Measurements from ENCODE around the gene TANGO2. TPM values are rescaled to one million over a fixed set of nuclear protein-coding genes. Genes with fewer than 3 reads are reported as not detected.

Gene TANGO2
- total RNA-seq, 1 experiment from 2014 or later, result 13.9 TPM

DNA sequence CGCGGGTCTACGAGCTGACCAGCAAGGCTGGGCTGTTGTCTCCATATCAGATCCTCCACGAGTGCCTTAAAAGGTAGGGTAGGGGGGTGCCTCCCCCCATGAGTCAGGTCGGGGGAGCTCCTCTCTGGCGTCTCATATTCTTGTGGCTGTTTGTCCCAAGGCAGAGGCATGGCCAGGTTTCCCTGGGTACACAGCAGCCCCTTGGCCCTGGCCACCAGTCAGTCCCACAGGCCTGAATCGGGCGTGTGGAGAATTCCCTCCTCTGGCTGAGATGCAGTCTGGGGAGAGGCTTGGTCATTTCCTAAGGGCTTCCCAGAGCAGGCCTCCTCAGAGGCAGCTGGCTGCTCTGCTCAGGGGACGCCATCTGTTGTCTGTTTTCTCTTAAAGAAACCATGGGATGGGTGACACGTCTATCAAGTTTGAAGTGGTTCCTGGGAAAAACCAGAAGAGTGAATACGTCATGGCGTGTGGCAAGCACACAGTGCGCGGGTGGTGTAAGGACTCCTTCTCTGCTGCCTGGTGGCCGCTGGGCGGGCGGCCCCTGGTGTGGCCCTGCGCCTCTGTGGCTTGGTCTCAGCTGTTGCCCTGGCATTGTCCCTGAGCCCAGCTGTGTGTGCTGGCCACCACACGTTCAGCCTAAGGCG lies 85.4 kb downstream of the TANGO2 start:
- ChIA-PET CTCF (interaction anchor here (0.6 kb wide), 2 partner anchors 317 to 1546 kb away, joined by 3 read pairs; no protein-coding TSS in a partner anchor), POLR2A (no interaction called here)
- TF ChIP-seq CTCF (IDR thresholded peaks at IDR 0.05; ENCODE audit: unreplicated experiment), result no peak
- H3K9me3 Mint-ChIP-seq (ENCODE audit: unreplicated experiment), result no peaks in the 10 kb centered on the region
- no peaks in the 10 kb centered on the region for H3K27me3 Mint-ChIP-seq (ENCODE audit: insufficient read depth, unreplicated experiment)
- H3K4me3 Mint-ChIP-seq (ENCODE audit: unreplicated experiment), result no peak overlapping the region
- intact Hi-C loops (cut with micrococcal nuclease), result no loop called here
- DNase-seq (ENCODE audit: unreplicated experiment), result no peak
- H3K4me1 Mint-ChIP-seq (ENCODE audit: insufficient read depth, unreplicated experiment), result no peaks in the 10 kb centered on the region
- BruUV-seq (replicated peaks), result no TSS peak
- peaks cover 83% of the 10 kb centered on the region for H3K36me3 Mint-ChIP-seq (ENCODE audit: insufficient read depth, unreplicated experiment)
- no peak overlapping the region for H3K27ac Mint-ChIP-seq (ENCODE audit: low read depth, unreplicated experiment)

DNA sequence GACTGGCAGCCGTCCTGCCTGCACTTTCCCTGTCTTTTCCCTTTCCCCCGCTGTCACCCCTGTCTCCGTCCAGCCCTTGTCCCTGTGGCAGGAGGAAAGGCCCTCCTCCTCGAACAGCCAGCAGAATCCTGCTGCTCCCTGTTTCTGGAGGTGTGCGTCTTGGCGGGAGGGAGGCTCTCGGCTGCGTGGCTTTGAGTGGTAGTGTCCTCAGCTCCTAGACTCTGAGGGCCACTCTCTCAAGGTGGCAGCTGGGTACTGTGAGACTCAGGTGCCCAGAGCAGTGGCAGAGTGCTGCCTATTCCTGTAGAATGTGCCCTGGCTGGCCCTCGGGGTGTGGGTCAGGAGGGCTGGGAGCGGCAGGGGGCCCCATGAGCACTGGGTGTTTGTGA lies 85.9 kb downstream of the TANGO2 start:
- no TSS peak for BruUV-seq (replicated peaks)
- Mint-ChIP-seq H3K36me3 (ENCODE audit: insufficient read depth, unreplicated experiment) (peaks cover 82% of the 10 kb centered on the region), H3K9me3 (ENCODE audit: unreplicated experiment) (no peaks in the 10 kb centered on the region), H3K4me1 (ENCODE audit: insufficient read depth, unreplicated experiment) (no peaks in the 10 kb centered on the region), H3K4me3 (ENCODE audit: unreplicated experiment) (no peak overlapping the region), H3K27me3 (ENCODE audit: insufficient read depth, unreplicated experiment) (no peaks in the 10 kb centered on the region), H3K27ac (ENCODE audit: low read depth, unreplicated experiment) (no peak overlapping the region)
- ChIA-PET POLR2A (no interaction called here), CTCF (interaction anchor here (0.6 to 0.9 kb wide), 2 partner anchors 19 to 1545 kb away, joined by 3 to 4 read pairs; no protein-coding TSS in a partner anchor)
- intact Hi-C loops (cut with micrococcal nuclease), result no loop called here
- DNase-seq (ENCODE audit: unreplicated experiment), result no peak
- no peak for TF ChIP-seq CTCF (IDR thresholded peaks at IDR 0.05; ENCODE audit: unreplicated experiment)

- TF ChIP-seq CTCF (IDR thresholded peaks at IDR 0.05; ENCODE audit: unreplicated experiment), result no peak
- Mint-ChIP-seq H3K4me1 (ENCODE audit: insufficient read depth, unreplicated experiment) (no peaks in the 10 kb centered on the region), H3K36me3 (ENCODE audit: insufficient read depth, unreplicated experiment) (peaks cover 86% of the 10 kb centered on the region), H3K27ac (ENCODE audit: low read depth, unreplicated experiment) (no peak overlapping the region), H3K27me3 (ENCODE audit: insufficient read depth, unreplicated experiment) (no peaks in the 10 kb centered on the region), H3K4me3 (ENCODE audit: unreplicated experiment) (no peak overlapping the region), H3K9me3 (ENCODE audit: unreplicated experiment) (no peaks in the 10 kb centered on the region)
- intact Hi-C loops (cut with micrococcal nuclease), result no loop called here
- CTCF ChIA-PET, result interaction anchor here (0.5 to 1.3 kb wide), 3 partner anchors 10 to 20 kb away, joined by 3 to 5 read pairs (median 4); partner anchors contain the start of gene TRMT2A
- BruUV-seq (replicated peaks), result no TSS peak
- DNase-seq (ENCODE audit: unreplicated experiment), result no peak
- POLR2A ChIA-PET, result no interaction called here
These were observed 86.6 kb downstream of the TANGO2 start for GRCh38 chr22:20107471-20107901.

GRCh38 chr22:20107951-20108756 lies 87.2 kb downstream of the TANGO2 start:
- no peak for TF ChIP-seq CTCF (IDR thresholded peaks at IDR 0.05; ENCODE audit: unreplicated experiment)
- DNase-seq (ENCODE audit: unreplicated experiment), result no peak
- ChIA-PET POLR2A (interaction anchor here (0.5 to 1.4 kb wide), 2 partner anchors 9 to 12 kb away, joined by 3 to 5 read pairs; partner anchors contain the start of gene TRMT2A), CTCF (interaction anchor here (0.5 to 1.3 kb wide), 5 partner anchors 9 to 161 kb away, joined by 3 to 5 read pairs (median 4); partner anchors contain the start of gene TRMT2A)
- H3K27ac Mint-ChIP-seq (ENCODE audit: low read depth, unreplicated experiment), result no peak overlapping the region
- no TSS peak for BruUV-seq (replicated peaks)
- H3K4me3 Mint-ChIP-seq (ENCODE audit: unreplicated experiment), result no peak overlapping the region
- no peaks in the 10 kb centered on the region for H3K9me3 Mint-ChIP-seq (ENCODE audit: unreplicated experiment)
- intact Hi-C loops (cut with micrococcal nuclease), result no loop called here
- no peaks in the 10 kb centered on the region for H3K27me3 Mint-ChIP-seq (ENCODE audit: insufficient read depth, unreplicated experiment)
- H3K4me1 Mint-ChIP-seq (ENCODE audit: insufficient read depth, unreplicated experiment), result no peaks in the 10 kb centered on the region
- peaks cover 80% of the 10 kb centered on the region for H3K36me3 Mint-ChIP-seq (ENCODE audit: insufficient read depth, unreplicated experiment)
